NB4 (cell line): Measurements from ENCODE around the gene RAD51B.

ENCODE experiments used
- DNase-seq: peaks from one replicate; pipeline ENCODE4 v3.0.0; 2010; ENCODE audit warnings: low read depth
- H3K4me3 ChIP-seq: one replicate; pipeline ENCODE4 v1.5.1; 2011; ENCODE audit warnings: mild to moderate bottlenecking, low read depth, low read length, moderate library complexity
- CTCF ChIP-seq: IDR thresholded peaks from one replicate; pipeline ENCODE4 v1.5.1; 2012; ENCODE audit warnings: low read depth, low read length
- MAX ChIP-seq: IDR thresholded peaks from 2 replicates; pipeline ENCODE4 v1.6.1; 2011; ENCODE audit warnings: low read depth, low read length
- MYC ChIP-seq: IDR thresholded peaks from 2 replicates; pipeline ENCODE4 v1.6.1; 2011; ENCODE audit warnings: low read depth, low read length
- POLR2A ChIP-seq: IDR thresholded peaks from 2 replicates; pipeline ENCODE4 v1.6.1; 2011; ENCODE audit warnings: mild to moderate bottlenecking; ENCODE audit not compliant: insufficient read length; ENCODE audit errors: extremely low read depth

The RAD51B gene

GRCh38 chr14:68211886-68212285, 392.3 kb downstream of the RAD51B start:
- no peak for DNase-seq
- H3K4me3 ChIP-seq, result no peak overlapping the region
- TF ChIP-seq POLR2A, result no peak
- no peak for TF ChIP-seq MAX
- no peak for TF ChIP-seq CTCF
- TF ChIP-seq MYC, result no peak

GRCh38 chr14:68212361-68212760, 392.8 kb downstream of the RAD51B start:
- DNase-seq, result no peak
- no peak overlapping the region for H3K4me3 ChIP-seq
- TF ChIP-seq POLR2A (no peak), MAX (no peak), CTCF (no peak), MYC (no peak)

GRCh38 chr14:68214431-68214830, 394.9 kb downstream of the RAD51B start:
- no peak overlapping the region for H3K4me3 ChIP-seq
- no peak for TF ChIP-seq MYC
- TF ChIP-seq POLR2A, result no peak
- no peak for TF ChIP-seq MAX
- no peak for TF ChIP-seq CTCF
- no peak for DNase-seq

GRCh38 chr14:68215629-68216028, 396.1 kb downstream of the RAD51B start:
- peak; percentile 24 for DNase-seq
- H3K4me3 ChIP-seq, result no peak overlapping the region
- TF ChIP-seq CTCF (no peak), MYC (no peak), POLR2A (no peak), MAX (no peak)

- no peak overlapping the region for H3K4me3 ChIP-seq
- no peak for DNase-seq
- no peak for TF ChIP-seq MYC
- no peak for TF ChIP-seq POLR2A
- TF ChIP-seq MAX, result no peak
- no peak for TF ChIP-seq CTCF
Observed at GRCh38 chr14:68216079-68216478, 396.5 kb downstream of the RAD51B start.

GRCh38 chr14:68216957-68217356, 397.4 kb downstream of the RAD51B start:
- DNase-seq, result no peak
- H3K4me3 ChIP-seq, result no peak overlapping the region

More at GRCh38 chr14:68216957-68217356, 397.4 kb downstream of the RAD51B start:
- TF ChIP-seq MAX (no peak), POLR2A (no peak), CTCF (no peak), MYC (no peak)
